HG03354 (cell line): ENCODE measurements around the gene MRPS27.
A peak's percentile ranks its signal among the peaks of the same experiment; 100 is the strongest.

Experiments
- ATAC-seq: cut with Tn5 transposase; IDR thresholded peaks from one replicate; pipeline ENCODE4 v1.9.1; 2021; ENCODE audit warnings: mild to moderate bottlenecking; ENCODE audit not compliant: unreplicated experiment, poor library complexity, severe bottlenecking

The MRPS27 gene

GRCh38 chr5:72319976-72320752, at the start of gene MRPS27, which contains the start of gene PTCD2:
Gene MRPS27, minus strand, starts transcription at chr5:72320240. Its CDS starts 19 bp downstream, at chr5:72320221.
Gene PTCD2, plus strand, starts transcription at chr5:72320373. Its CDS starts 10 bp downstream, at chr5:72320383.
- ATAC-seq: peak; percentile 99

- no peak for ATAC-seq
Observed at GRCh38 chr5:72369711-72370110, 49.7 kb upstream of the MRPS27 start.

GRCh38 chr5:72369301-72369700, 49.3 kb upstream of the MRPS27 start:
- ATAC-seq: no peak

DNA sequence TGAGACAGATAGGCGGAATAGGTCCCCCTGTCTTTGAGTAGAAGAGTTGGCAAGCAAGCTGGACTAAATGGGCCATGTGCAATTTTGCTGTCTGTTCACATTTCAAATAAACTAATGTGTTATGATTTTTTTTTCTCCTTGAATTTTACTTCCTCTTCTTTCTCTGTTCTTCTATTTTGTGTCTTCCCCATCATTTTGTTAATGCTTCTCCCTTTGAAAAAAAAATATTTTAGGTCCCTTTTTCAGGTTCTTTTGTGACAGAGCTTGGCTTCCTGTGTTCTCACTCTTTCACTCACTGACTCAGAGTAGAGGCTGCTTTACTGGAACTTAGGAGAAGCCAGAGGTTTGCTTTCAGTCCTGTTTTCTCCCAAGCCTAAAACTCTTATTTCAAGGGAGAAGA, 48.2 kb upstream of the MRPS27 start:
- ATAC-seq: no peak

DNA sequence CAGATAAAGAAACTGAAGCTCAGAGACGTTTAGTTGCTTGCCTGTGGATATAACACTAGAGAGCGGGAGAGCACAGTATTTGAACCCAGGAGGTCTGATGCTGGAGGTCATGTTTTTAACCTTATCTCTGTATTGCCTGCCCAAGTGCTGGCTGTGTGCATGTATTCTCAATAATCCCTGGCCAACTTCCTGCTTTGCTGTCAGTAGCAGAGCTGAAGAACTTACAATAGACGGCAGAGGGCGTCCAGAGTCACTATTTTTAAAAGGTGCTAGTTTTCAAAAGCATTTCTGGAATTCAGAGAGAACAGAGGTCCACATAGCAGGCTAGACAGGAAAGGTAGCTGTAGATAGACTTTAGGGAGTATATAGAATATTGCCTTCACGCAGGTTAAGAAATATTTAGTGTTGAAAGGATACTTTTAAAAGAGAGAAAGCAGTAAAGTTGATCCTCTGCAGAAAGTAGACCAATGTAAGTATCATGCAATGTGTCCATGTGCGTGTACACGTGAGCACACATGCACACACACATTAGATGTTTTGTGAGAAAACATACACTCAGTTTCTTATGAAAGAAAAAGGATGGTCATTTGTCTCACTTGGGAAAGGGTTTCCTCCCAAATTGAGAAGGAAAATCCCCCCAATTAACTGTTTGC, 46.4 kb upstream of the MRPS27 start:
- ATAC-seq: peak; percentile 87

DNA sequence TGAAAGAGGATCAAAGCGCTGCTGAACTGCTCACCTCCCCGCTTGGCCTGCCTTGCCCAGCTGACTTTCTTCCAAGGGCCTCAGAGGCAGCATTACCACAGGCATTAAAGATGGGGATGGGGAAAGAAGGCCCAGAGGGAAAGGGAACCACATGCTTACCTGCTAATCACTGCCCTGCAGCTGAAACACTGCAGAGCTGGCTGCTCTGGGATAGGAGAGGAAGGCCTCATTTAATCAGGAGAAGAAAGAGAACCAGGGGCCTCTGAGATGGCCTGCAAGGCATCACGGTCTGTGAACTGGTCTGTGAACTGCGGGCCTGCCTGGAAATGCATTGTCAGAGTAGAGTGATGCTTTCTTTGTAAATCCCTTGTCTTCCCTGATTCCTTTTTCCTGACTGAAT, 44.9 kb upstream of the MRPS27 start:
- no peak for ATAC-seq

GRCh38 chr5:72364171-72364570, 44.1 kb upstream of the MRPS27 start:
- no peak for ATAC-seq

DNA sequence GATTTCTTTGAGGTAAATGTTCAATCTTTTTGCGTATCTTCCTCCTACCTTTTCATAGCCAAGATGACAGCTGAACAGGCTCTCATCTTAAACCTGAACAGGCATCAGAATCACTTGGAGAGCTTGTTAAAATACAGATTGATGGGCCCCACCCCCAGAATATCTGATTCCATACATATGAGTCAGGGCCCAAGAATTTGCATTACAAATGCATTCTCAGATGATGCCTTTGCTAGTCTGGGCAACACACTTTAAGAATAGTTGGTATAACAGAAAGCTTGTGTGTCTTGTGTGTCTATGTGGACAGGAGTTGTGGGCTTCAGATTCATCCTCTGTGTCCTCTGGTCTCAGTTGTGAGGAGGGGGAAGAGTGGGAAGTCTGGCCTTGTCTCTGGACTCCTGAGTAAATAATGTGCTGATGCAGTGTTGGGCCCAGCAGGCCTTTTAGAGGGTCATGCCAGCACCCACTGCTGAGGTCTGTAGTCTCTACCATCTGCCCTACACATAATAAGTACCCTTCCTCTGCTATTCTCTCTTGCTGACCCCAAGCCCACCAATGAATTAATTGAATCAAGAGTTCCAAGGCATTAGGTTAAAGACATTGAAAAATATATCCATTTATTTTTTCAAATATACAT, 43.2 kb upstream of the MRPS27 start:
- ATAC-seq: no peak

GRCh38 chr5:72359886-72360285, 39.8 kb upstream of the MRPS27 start:
- no peak for ATAC-seq

- ATAC-seq: no peak
Observed at GRCh38 chr5:72358925-72359324, 38.9 kb upstream of the MRPS27 start.

GRCh38 chr5:72356361-72356760, 36.3 kb upstream of the MRPS27 start:
- no peak for ATAC-seq

GRCh38 chr5:72355706-72356299, 35.8 kb upstream of the MRPS27 start:
- no peak for ATAC-seq

DNA sequence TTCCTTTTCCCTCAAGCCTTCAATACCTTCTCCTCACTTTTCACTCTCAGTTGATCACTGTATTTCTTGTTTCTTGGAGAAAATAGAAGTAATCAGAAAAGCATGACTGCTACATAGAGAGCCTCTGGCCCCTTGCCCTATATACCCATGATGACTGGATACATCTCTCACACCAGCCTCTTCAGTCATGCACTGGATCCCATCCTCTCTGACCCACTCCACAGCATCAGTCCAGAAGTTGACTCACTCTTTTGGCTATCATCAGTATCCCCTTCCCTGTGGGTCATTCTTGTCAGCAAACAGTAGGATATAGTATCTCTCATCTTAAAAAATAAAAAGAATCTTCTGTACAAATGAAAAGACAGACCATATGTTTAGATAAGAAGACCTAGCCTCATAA, 33.0 kb upstream of the MRPS27 start:
- ATAC-seq: no peak

DNA sequence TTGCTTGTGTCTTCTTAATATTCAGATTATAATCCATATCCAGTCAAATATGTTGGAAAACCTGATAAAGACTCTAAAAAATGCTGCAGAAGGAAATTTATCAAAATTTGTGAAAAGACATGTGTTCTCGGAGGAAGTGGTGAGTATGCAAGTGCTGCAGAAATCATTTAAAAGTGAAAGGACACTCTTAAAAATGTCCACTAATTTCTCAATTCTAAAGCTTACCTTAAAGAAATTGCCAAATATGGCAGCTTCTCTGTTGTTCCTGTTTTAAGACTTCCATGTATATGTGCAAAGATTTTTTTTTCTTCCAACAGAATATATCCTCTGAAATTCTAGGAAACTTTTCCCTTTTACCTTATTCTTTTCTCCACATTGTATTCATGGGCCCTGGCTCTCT, 32.6 kb upstream of the MRPS27 start:
- ATAC-seq: no peak

DNA sequence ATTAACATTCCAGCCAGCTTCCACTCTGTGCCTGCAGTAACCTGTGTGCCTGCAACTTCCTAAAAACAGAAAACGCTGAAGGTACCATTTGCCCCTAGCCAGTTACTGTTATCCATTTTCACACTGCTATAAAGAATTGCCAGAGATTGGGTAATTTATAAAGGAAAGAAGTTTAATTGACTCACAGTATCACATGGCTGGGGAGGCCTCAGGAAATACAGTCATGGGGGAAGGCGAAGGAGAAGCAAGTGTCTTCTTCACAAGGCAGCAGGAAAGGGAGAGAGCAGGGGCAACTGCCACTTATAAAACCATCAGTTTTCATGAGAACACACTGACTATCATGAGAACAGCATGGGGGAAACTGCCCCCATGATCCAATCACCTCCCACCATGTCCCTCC, 31.3 kb upstream of the MRPS27 start:
- ATAC-seq: no peak

- no peak for ATAC-seq
Observed at GRCh38 chr5:72347801-72348308, 27.8 kb upstream of the MRPS27 start.

DNA sequence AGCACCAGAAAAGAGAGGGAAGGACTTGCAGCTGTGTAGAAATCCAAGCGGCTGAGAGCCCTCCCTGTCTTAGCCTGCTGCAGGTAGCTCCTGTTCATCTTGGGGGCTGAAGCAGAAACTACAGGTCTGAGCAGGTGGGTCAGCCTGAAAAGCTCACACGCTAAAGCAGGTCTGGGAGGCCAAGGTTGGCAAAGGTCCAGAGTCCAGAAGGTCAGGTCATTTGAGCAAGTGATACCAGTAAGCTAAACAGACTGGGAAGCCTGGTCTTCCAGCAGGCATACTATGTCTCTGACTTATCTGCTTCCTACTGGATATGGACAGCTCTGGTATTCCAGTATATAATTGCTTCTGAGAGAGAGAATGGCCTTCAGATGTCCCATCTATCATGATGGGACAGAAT, 26.4 kb upstream of the MRPS27 start:
- ATAC-seq: no peak

- no peak for ATAC-seq
Observed at GRCh38 chr5:72338689-72339209, 18.7 kb upstream of the MRPS27 start.

- no peak for ATAC-seq
Observed at GRCh38 chr5:72337159-72337558, 17.1 kb upstream of the MRPS27 start.

DNA sequence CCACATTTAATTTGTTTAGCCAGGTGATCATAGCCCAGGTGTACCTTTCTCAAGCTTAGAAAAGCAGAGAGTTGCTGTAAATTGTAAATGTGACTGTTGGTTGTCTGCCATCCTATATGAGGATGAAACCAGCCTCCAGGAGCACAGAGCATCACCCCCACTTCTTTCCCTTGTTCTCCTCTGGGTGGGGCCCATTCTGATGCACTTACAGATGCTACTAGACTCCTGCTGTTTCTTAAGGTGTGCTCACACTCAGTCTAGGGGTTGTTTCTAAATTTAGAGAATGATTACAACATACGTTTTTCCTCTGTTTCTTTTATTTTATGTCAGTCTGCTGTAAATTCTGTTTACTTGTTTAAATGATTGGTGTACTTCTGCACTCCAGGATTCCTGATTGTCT, 10.7 kb upstream of the MRPS27 start:
- ATAC-seq: no peak
